GM20000 (cell line): ENCODE results near the gene ATG101.

Source experiments
- DNase-seq: peaks from one replicate; pipeline ENCODE4 v3.0.0; 2012; ENCODE audit warnings: low spot score
- TF ChIP-seq, protein P1 (sequence below): IDR thresholded peaks from 2 replicates; pipeline ENCODE4 v1.5.1; 2012; ENCODE audit warnings: mild to moderate bottlenecking, control low read depth; ENCODE audit errors: extremely low read depth, missing control alignments

The ATG101 gene

GRCh38 chr12:52035926-52036325, 33.9 kb upstream of the ATG101 start:
- TF ChIP-seq, protein P1, sequence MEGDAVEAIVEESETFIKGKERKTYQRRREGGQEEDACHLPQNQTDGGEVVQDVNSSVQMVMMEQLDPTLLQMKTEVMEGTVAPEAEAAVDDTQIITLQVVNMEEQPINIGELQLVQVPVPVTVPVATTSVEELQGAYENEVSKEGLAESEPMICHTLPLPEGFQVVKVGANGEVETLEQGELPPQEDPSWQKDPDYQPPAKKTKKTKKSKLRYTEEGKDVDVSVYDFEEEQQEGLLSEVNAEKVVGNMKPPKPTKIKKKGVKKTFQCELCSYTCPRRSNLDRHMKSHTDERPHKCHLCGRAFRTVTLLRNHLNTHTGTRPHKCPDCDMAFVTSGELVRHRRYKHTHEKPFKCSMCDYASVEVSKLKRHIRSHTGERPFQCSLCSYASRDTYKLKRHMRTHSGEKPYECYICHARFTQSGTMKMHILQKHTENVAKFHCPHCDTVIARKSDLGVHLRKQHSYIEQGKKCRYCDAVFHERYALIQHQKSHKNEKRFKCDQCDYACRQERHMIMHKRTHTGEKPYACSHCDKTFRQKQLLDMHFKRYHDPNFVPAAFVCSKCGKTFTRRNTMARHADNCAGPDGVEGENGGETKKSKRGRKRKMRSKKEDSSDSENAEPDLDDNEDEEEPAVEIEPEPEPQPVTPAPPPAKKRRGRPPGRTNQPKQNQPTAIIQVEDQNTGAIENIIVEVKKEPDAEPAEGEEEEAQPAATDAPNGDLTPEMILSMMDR: no peak
- DNase-seq: no peak

- TF ChIP-seq, protein P1: no peak
- peak; percentile 88 for DNase-seq
Measured at GRCh38 chr12:52036587-52037171, 33.1 kb upstream of the ATG101 start.

- TF ChIP-seq, protein P1: no peak
- DNase-seq: no peak
Measured at GRCh38 chr12:52037248-52037861, 32.4 kb upstream of the ATG101 start.

GRCh38 chr12:52038447-52038846, 31.3 kb upstream of the ATG101 start:
- TF ChIP-seq, protein P1: no peak
- no peak for DNase-seq

DNA sequence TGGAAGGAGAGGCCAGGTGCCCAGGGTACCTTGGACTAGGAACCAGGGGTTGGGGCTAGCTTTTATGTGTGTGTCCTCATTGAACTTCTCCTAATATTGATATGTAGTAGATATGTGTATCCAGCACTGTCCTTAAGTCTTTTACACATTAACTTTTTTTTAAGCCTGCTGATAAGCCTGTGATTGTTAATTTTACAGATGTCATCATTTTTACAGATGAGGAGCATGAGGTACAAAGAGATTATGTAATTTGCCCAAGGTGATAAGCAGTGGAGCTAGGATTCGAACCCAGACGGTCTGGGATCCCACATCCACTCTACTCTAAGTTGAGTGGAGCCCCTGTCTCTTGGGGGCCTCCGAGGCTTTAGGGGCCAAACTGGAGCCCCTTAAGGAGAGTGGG, 28.7 kb upstream of the ATG101 start:
- TF ChIP-seq, protein P1: no peak

GRCh38 chr12:52041695-52042123, 28.1 kb upstream of the ATG101 start:
- peak; percentile 78 for DNase-seq
- TF ChIP-seq, protein P1: no peak

More for the DNA sequence above, 28.7 kb upstream of the ATG101 start:
- no peak for DNase-seq

- TF ChIP-seq, protein P1: no peak
- DNase-seq: no peak
Measured at GRCh38 chr12:52042706-52043385, 26.9 kb upstream of the ATG101 start.
